ENCODE measurements around the gene LRP1-AS. TPM values are rescaled to one million over a fixed set of nuclear protein-coding genes. Genes with fewer than 3 reads are reported as not detected.
A peak's percentile ranks its signal among the peaks of the same experiment; 100 is the strongest.

Gene LRP1-AS
- polyA plus RNA-seq (ENCODE audit: insufficient read length in 12 of 12), result 1 to 10 TPM in 4 of 12 donors, under 1 TPM in 5, not detected in 3; 0.41 to 1.5 (median 0.98) TPM
- long read RNA-seq, donor 1, result 0 reads
- long read RNA-seq, donor 2, result 0 reads
- long read RNA-seq, donor 3, result 0 reads
- long read RNA-seq, donor 4, result 0 reads
- long read RNA-seq, donor 5, result 0 reads
- long read RNA-seq, donor 6, result 0 reads
- long read RNA-seq, donor 7, result 0 reads
- long read RNA-seq, donor 8, partial matches to known transcripts, result 0 of 1 reads
- long read RNA-seq, donor 8, other reads (novel, unspliced or antisense), result 0 of 1 reads
- long read RNA-seq, donor 9, partial matches to known transcripts, result 0 of 1 reads
- long read RNA-seq, donor 9, other reads (novel, unspliced or antisense), result 0 of 1 reads
- long read RNA-seq, donor 10, result 0 reads
- long read RNA-seq, donor 11, result 0 reads

- no peak for DNase-seq
These were observed at the start of gene LRP1-AS for GRCh38 chr12:57146961-57147944. Gene LRP1-AS, minus strand, starts transcription at chr12:57147619.

GRCh38 chr12:57196956-57197355 is 49.5 kb upstream of the LRP1-AS start:
- DNase-seq, result no peak

- no peak for DNase-seq
These were observed 49.0 kb upstream of the LRP1-AS start for GRCh38 chr12:57196439-57196838.

GRCh38 chr12:57195611-57196371 is 48.4 kb upstream of the LRP1-AS start:
- no peak for DNase-seq

- DNase-seq, result no peak
These were observed 47.8 kb upstream of the LRP1-AS start for GRCh38 chr12:57195186-57195585.

- no peak for DNase-seq
These were observed 46.8 kb upstream of the LRP1-AS start for GRCh38 chr12:57194253-57194652.

GRCh38 chr12:57193706-57194245 is 46.4 kb upstream of the LRP1-AS start:
- no peak for DNase-seq

GRCh38 chr12:57192920-57193319 is 45.5 kb upstream of the LRP1-AS start:
- no peak for DNase-seq

GRCh38 chr12:57191410-57191809 is 44.0 kb upstream of the LRP1-AS start:
- DNase-seq, result no peak

- no peak for DNase-seq
These were observed 43.4 kb upstream of the LRP1-AS start for GRCh38 chr12:57190821-57191220.

- no peak for DNase-seq
These were observed 42.6 kb upstream of the LRP1-AS start for GRCh38 chr12:57190037-57190436.

- DNase-seq, result no peak
These were observed 40.6 kb upstream of the LRP1-AS start for GRCh38 chr12:57188090-57188425.

GRCh38 chr12:57187222-57188089 is 40.0 kb upstream of the LRP1-AS start:
- no peak for DNase-seq

GRCh38 chr12:57185906-57186508 is 38.6 kb upstream of the LRP1-AS start:
- no peak for DNase-seq

- DNase-seq, result no peak
These were observed 38.0 kb upstream of the LRP1-AS start for GRCh38 chr12:57185403-57185802.

GRCh38 chr12:57183939-57184725 is 36.7 kb upstream of the LRP1-AS start:
- DNase-seq, result no peak

- DNase-seq, result peak; percentile 77
These were observed 35.6 kb upstream of the LRP1-AS start for GRCh38 chr12:57182918-57183575.

GRCh38 chr12:57181561-57182155 is 34.2 kb upstream of the LRP1-AS start:
- DNase-seq, result no peak
